Uterus (tissue), 4 donors: ENCODE results near the gene NLRX1. TPM values are rescaled to one million over a fixed set of nuclear protein-coding genes. Genes with fewer than 3 reads are reported as not detected.

ENCODE experiments used
- DNase-seq, 2 donors: peaks; one replicate each; pipeline ENCODE4 v3.0.0-alpha.2; 2019 to 2020
- H3K27ac ChIP-seq, 2 donors: fragments of 200-600 bp; sonication (generic); 1 replicate in 1 of 2; 2 replicates in 1 of 2; pipeline ENCODE4 v1.5.1; 2016 to 2018
- H3K27me3 ChIP-seq, 2 donors: fragments of 200-600 bp; sonication (generic); one replicate each; pipeline ENCODE4 v1.5.1; 2018 to 2019; ENCODE audit warnings: control low read depth in 1 of 2
- H3K36me3 ChIP-seq, 2 donors: fragments of 200-600 bp; sonication (generic); one replicate each; pipeline ENCODE4 v1.5.1; 2019; ENCODE audit warnings: control low read depth in 1 of 2
- H3K4me1 ChIP-seq, 2 donors: fragments of 200-600 bp; sonication (generic); one replicate each; pipeline ENCODE4 v1.5.1; 2018 to 2019; ENCODE audit warnings: control low read depth in 1 of 2
- H3K4me3 ChIP-seq, 2 donors: fragments of 200-600 bp; sonication (generic); 1 replicate in 1 of 2; 2 replicates in 1 of 2; pipeline ENCODE4 v1.5.1; 2018 to 2019; ENCODE audit warnings: mild to moderate bottlenecking in 1 of 2
- H3K9me3 ChIP-seq, 2 donors: fragments of 200-600 bp; sonication (generic); one replicate each; pipeline ENCODE4 v1.5.1; 2019; ENCODE audit warnings: control low read depth in 1 of 2
- POLR2A ChIP-seq, 2 donors: fragments of 450-650 bp; IDR thresholded peaks; one replicate each; pipeline ENCODE4 v1.6.1; 2016; ENCODE audit warnings: antibody characterized with exemption in 2 of 2, mild to moderate bottlenecking in 1 of 2, moderate library complexity in 1 of 2
- intact Hi-C: fragments of 100-400 bp; cut with DNase I; formaldehyde crosslinking; loops from one replicate; pipeline ENCODE4 v1.15.1; 2023; ENCODE audit warnings: low total_unique reads
- total RNA-seq, 4 donors: library from RNA; depleted of rRNA in 3 of 4; stranded (reverse); fragments of >200 nt in 3 of 4; gene quantifications; one replicate each; pipeline versions ENCODE4 v1.1.0 to v1.2.4, GENCODE V29; 2014 to 2023
- TF ChIP-seq, protein P1 (sequence below), 4 experiments: fragments of 200-600 bp in 2 of 4; fragments of 450-650 bp in 2 of 4; sonication (generic) in 2 of 4; IDR thresholded peaks; one replicate each; pipeline ENCODE4 v1.5.1; 2016 to 2019; ENCODE audit warnings: antibody characterized with exemption in 4 of 4, mild to moderate bottlenecking in 2 of 4, moderate library complexity in 1 of 4
- donor health status: DM: yes; HTN: yes; CAD: no.

Gene NLRX1
- total RNA-seq, 4 donors from 2014 or later: 5.1 to 23.5 (median 16.8) TPM

DNA sequence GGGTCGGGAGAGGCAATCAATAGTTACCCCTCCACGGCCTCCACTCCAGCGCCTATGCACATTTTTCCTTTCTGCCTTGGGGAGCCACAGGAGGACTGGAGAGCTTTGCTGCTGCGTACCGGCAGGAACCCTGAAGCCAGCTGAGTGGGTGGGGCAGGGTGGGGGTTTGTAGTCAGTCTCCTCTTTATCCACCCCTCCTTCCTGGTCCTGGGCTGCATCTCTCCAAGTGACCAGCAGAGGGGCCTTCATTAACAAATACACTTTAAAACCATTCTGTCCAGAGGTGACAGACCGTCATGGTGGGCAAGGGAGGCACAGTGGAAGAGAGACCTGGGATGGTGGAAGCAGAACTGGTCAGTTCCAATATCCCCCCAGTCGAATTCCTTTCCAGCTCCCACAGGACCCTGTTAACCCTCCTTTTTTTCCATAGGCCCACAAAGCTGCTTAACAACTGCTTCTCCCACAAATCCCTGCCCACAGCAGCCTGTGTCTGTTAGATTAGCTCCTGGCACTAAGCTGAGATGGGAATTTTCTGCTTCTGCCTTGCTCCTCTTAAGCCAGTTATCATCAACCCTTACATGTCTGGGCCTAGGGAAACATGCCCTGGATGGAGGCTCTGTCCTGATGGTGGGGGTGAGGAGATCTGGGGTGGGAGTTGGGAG, 23.6 kb upstream of the NLRX1 start:
- TF ChIP-seq, protein P1, sequence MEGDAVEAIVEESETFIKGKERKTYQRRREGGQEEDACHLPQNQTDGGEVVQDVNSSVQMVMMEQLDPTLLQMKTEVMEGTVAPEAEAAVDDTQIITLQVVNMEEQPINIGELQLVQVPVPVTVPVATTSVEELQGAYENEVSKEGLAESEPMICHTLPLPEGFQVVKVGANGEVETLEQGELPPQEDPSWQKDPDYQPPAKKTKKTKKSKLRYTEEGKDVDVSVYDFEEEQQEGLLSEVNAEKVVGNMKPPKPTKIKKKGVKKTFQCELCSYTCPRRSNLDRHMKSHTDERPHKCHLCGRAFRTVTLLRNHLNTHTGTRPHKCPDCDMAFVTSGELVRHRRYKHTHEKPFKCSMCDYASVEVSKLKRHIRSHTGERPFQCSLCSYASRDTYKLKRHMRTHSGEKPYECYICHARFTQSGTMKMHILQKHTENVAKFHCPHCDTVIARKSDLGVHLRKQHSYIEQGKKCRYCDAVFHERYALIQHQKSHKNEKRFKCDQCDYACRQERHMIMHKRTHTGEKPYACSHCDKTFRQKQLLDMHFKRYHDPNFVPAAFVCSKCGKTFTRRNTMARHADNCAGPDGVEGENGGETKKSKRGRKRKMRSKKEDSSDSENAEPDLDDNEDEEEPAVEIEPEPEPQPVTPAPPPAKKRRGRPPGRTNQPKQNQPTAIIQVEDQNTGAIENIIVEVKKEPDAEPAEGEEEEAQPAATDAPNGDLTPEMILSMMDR (IDR thresholded peaks at IDR 0.05): peak; percentile 48 to 71 (median 58)
- TF ChIP-seq POLR2A (IDR thresholded peaks at IDR 0.05): no peak
- intact Hi-C loops: no loop called here
- no peak overlapping the region for H3K4me3 ChIP-seq

DNA sequence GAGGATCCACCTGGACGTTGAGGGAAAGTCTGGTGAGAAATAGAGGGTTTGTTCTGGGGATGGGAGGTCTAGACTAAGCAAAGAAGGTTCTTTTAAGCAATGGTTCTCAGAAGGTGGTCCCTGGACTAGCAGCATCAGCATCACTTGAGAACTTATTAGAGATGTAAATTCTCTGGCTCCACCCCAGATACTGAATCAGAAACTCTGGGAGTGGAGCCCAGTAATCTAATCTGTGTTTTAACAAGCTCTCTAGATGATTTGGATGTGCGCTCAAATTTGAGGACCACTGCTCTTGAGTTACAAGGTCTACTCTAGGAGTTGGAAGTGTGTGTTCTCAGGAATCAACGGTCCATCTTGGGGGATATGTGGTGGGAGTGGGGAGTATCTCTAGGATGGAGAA, 23.0 kb upstream of the NLRX1 start:
- TF ChIP-seq POLR2A (IDR thresholded peaks at IDR 0.05): no peak
- no peak overlapping the region for H3K4me3 ChIP-seq
- DNase-seq: no peak
- H3K27me3 ChIP-seq: no peaks in the 10 kb centered on the region
- H3K9me3 ChIP-seq: no peaks in the 10 kb centered on the region
- intact Hi-C loops: no loop called here
- peaks cover 0 to 7% of the 10 kb centered on the region in 2 donors for H3K4me1 ChIP-seq
- no peaks in the 10 kb centered on the region for H3K36me3 ChIP-seq
- H3K27ac ChIP-seq: no peak overlapping the region

More for the DNA sequence above, 23.6 kb upstream of the NLRX1 start:
- H3K27me3 ChIP-seq: no peaks in the 10 kb centered on the region
- H3K4me1 ChIP-seq: peaks cover 0 to 7% of the 10 kb centered on the region in 2 donors
- DNase-seq: peak; percentile 46 to 56
- H3K27ac ChIP-seq: no peak overlapping the region
- H3K36me3 ChIP-seq: no peaks in the 10 kb centered on the region
- no peaks in the 10 kb centered on the region for H3K9me3 ChIP-seq

DNA sequence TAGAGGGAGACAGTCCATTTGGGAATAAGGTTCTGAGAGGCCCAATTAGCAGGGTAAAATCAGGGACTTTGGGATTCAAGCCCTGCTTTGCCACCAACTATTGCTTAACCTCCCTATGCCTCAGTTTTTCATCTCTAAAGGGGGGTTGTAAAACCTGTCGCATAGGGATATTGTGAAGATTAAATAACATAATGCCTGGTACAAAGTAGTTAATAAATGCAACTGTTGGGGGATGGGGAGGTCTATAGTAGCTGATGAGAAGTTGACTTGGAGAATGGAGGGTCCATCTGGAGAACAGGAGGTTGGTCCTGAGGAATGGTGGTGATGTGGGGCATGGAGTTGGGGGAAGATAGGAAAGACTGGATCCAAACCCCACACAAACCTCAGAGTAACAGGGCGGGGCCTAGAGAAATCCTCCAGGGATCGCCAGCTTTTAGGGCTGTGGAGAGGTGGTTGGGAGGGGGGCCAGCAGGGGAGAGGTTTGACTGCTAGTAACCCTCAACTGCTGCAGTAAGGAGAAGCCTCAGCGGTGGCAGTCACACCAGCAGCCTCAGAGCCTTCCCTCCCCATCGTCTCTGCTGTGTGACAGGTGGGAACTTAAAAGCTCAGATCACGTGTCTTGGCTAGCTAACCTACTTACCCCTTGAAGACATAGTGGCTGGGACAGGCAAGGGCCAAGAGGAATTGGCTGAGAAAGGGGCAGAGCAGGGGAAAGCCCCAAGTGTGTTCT, 20.8 kb upstream of the NLRX1 start:
- intact Hi-C loops: no loop called here
- peaks cover 0 to 7% of the 10 kb centered on the region in 2 donors for H3K4me1 ChIP-seq
- H3K4me3 ChIP-seq: no peak overlapping the region
- no peak overlapping the region for H3K27ac ChIP-seq
- H3K27me3 ChIP-seq: no peaks in the 10 kb centered on the region
- TF ChIP-seq, protein P1 (IDR thresholded peaks at IDR 0.05): no peak
- TF ChIP-seq POLR2A (IDR thresholded peaks at IDR 0.05): no peak
- H3K9me3 ChIP-seq: no peaks in the 10 kb centered on the region
- no peak for DNase-seq
- no peaks in the 10 kb centered on the region for H3K36me3 ChIP-seq

DNA sequence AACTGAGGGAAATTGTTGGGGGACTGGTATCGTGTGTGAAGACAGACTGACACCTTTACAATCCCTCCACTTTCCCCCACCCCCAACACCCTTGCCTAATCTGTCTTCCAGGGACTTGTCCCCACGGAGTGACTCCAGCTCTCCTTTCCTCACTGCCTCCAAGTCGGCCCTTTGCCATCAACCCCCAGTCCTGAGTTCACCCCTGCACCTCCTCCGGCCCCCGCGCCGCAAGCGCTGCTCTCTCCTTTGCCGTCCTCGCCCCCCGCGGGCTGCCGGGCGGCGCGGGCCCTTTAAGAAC, 19.9 kb upstream of the NLRX1 start:
- no peak for DNase-seq
- Histone ChIP-seq H3K4me3 (peak overlapping the region; percentile 32 to 50), H3K9me3 (no peaks in the 10 kb centered on the region), H3K4me1 (peaks cover 0 to 7% of the 10 kb centered on the region in 2 donors), H3K36me3 (no peaks in the 10 kb centered on the region), H3K27me3 (no peaks in the 10 kb centered on the region), H3K27ac (no peak overlapping the region)
- intact Hi-C loops: no loop called here
- no peak for TF ChIP-seq POLR2A (IDR thresholded peaks at IDR 0.05)
- TF ChIP-seq, protein P1 (IDR thresholded peaks at IDR 0.05): no peak

DNA sequence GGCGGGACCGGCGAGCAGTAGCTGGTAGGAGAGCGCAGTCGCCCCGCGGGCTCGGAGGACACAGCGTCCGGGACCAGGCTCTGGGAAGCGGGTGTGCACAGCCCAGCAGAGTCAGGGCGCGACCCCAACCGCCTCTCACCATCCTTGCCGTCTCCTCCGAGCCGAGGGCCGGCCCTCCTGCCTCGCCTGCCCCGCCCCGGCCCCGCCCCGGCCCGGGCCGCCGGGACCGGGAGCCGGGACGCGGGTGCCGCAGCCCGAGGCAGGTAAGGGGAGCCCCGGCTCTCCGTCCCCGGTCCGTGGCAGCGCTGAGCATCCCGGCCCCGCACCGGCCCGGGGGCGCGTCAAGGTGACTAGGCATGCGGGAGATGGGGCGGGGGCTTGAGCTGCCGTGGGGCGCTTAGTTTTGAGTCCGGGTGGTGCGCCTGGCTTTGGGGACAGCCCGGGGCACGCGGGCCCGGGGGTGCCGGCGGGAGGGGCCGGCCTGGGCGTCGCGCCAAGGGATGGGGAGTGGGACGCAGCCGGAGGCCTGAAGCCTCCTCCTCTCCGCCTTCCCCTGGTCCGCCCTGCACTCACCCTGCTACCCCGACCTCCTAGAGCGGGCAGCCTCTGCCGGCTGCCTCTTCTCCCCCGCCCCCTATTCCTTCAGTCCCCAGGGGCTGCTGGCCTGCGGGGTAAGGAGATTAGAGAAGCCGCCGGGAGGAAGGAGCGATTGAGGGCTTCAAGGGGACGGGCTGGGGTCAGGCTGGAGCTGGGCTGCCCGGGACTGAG, 19.3 kb upstream of the NLRX1 start, which contains the start of gene ABCG4:
TSS of gene ABCG4 (plus strand) at position 35 of the 768 bp plus-strand sequence. CDS start 914 bp downstream, outside the sequence.
- Histone ChIP-seq H3K36me3 (no peaks in the 10 kb centered on the region), H3K9me3 (no peaks in the 10 kb centered on the region), H3K4me3 (peak within 1 kb of the TSS; percentile 32 to 50), H3K4me1 (peaks cover 0 to 7% of the 10 kb centered on the region in 2 donors), H3K27me3 (no peaks in the 10 kb centered on the region), H3K27ac (no peak within 1 kb of the TSS)
- TF ChIP-seq POLR2A (IDR thresholded peaks at IDR 0.05): no peak
- TF ChIP-seq, protein P1 (IDR thresholded peaks at IDR 0.05): no peak
- DNase-seq: no peak
- intact Hi-C loops: no loop called here
